Gastrocnemius medialis (tissue), 4 donors: ENCODE results near the gene GPBP1L1. TPM values are rescaled to one million over a fixed set of nuclear protein-coding genes. Genes with fewer than 3 reads are reported as not detected.

Experiments used
- ATAC-seq, 2 donors: fragments of 150-250 bp; one replicate each; pipeline ENCODE4 v1.9.1; 2016
- DNase-seq, 2 donors: peaks; one replicate each; pipeline ENCODE4 v3.0.0-alpha.2; 2019
- H3K27ac ChIP-seq, 4 donors: fragments of 200-600 bp; sonication (generic); 1 replicate in 1 of 4; 2 replicates in 3 of 4; pipeline ENCODE4 v1.5.1; 2016 to 2018; ENCODE audit warnings: mild to moderate bottlenecking in 2 of 4, moderate library complexity in 1 of 4
- H3K27me3 ChIP-seq, 3 donors: fragments of 200-600 bp; sonication (generic) in 2 of 3; 1 replicate in 1 of 3; 2 replicates in 2 of 3; pipeline versions ENCODE4 v1.5.1 to v1.6.0; 2016 to 2019; ENCODE audit warnings: mild to moderate bottlenecking in 1 of 3, moderate library complexity in 1 of 3
- H3K36me3 ChIP-seq, 2 donors: fragments of 200-600 bp; sonication (generic) in 1 of 2; one replicate each; pipeline ENCODE4 v1.5.1; 2017 to 2018
- H3K4me1 ChIP-seq, 2 donors: fragments of 200-600 bp; sonication (generic) in 1 of 2; one replicate each; pipeline ENCODE4 v1.5.1; 2016 to 2017; ENCODE audit warnings: mild to moderate bottlenecking in 2 of 2
- H3K4me3 ChIP-seq, 4 donors: fragments of 200-600 bp; sonication (generic) in 3 of 4; 1 replicate in 1 of 4; 2 replicates in 3 of 4; pipeline ENCODE4 v1.5.1; 2016 to 2019; ENCODE audit warnings: mild to moderate bottlenecking in 2 of 4
- H3K9me3 ChIP-seq, 3 donors: fragments of 200-600 bp; sonication (generic) in 2 of 3; 1 replicate in 1 of 3; 2 replicates in 2 of 3; pipeline ENCODE4 v1.5.1; 2016 to 2019
- CTCF ChIP-seq, 5 experiments: fragments of 450-650 bp in 3 of 5; fragments of 200-600 bp in 2 of 5; sonication (generic) in 2 of 5; IDR thresholded peaks in 4 of 5; conservative IDR thresholded peaks in 1 of 5; 1 replicate in 4 of 5; 2 replicates in 1 of 5; pipeline ENCODE4 v1.5.1; 2016 to 2019; ENCODE audit warnings: antibody characterized with exemption in 5 of 5, mild to moderate bottlenecking in 3 of 5, moderate library complexity in 3 of 5
- POLR2A ChIP-seq, 2 donors: fragments of 450-650 bp; IDR thresholded peaks; one replicate each; pipeline ENCODE4 v1.6.1; 2017; ENCODE audit warnings: antibody characterized with exemption in 2 of 2, mild to moderate bottlenecking in 2 of 2, moderate library complexity in 2 of 2
- in situ Hi-C, 4 donors: fragments of 200-750 bp; cut with MboI; loops; one replicate each; pipeline versions ENCODE4 v1.15.0 to v1.8.0; 2017; ENCODE audit warnings: low sequenced_read_pairs in 4 of 4
- intact Hi-C: fragments of 100-400 bp; cut with DNase I; formaldehyde crosslinking; loops from one replicate; pipeline ENCODE4 v1.15.1; 2023; ENCODE audit warnings: low total_unique reads
- total RNA-seq, 4 donors: library from RNA; depleted of rRNA; stranded (reverse); fragments of >200 nt; gene quantifications; one replicate each; pipeline versions ENCODE4 v1.1.0 to v1.2.3, GENCODE V29; 2016

The GPBP1L1 gene
- total RNA-seq, 4 donors from 2014 or later, result 58.5 to 99.5 (median 81.8) TPM

DNA sequence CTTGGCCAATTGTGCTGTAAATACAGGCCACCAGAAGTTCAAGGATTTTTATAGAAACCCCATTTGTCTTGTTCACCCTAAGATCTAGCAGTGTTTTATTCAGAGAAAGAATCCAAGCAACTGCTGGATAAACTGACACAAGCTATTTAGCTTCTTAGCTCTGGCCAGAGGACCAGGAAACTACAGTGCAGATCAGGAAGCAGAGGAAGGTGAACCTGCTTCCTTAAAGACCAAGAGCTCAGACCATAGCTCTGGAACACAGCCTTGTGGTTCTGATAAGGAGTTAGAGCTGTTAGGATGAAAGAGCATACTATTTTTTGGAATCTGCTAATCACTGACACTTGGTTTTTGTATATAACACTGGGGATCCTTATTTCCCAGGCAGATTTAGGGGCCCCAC lies 57.3 kb downstream of the GPBP1L1 start:
- intact Hi-C loops, result no loop called here
- TF ChIP-seq POLR2A (IDR thresholded peaks at IDR 0.05) (no peak), CTCF (IDR thresholded peaks at IDR 0.05 in 4 of 5, conservative IDR thresholded peaks at IDR 0.05 in 1 of 5) (no peak)
- Histone ChIP-seq H3K9me3 (no peaks in the 10 kb centered on the region), H3K4me1 (peaks cover 0 to 6% of the 10 kb centered on the region in 2 donors), H3K4me3 (no peak overlapping the region), H3K36me3 (peaks cover 8 to 89% of the 10 kb centered on the region in 2 donors), H3K27me3 (no peaks in the 10 kb centered on the region), H3K27ac (peak overlapping the region in 3 of 4 donors; percentile 21 to 38 (median 33))
- ATAC-seq (no peak), DNase-seq (no peak)
- in situ Hi-C loops, result no loop called here

- DNase-seq (no peak), ATAC-seq (peak; percentile 60 to 67)
- H3K27me3 ChIP-seq, result no peaks in the 10 kb centered on the region
- peaks cover 0 to 23% of the 10 kb centered on the region in 2 donors for H3K4me1 ChIP-seq
- intact Hi-C loops, result no loop called here
- in situ Hi-C loops, result no loop called here
- H3K27ac ChIP-seq, result peak within 1 kb of the TSS; percentile 36 to 79 (median 70)
- H3K4me3 ChIP-seq, result peak within 1 kb of the TSS; percentile 25 to 33 (median 28)
- peaks cover 3 to 51% of the 10 kb centered on the region in 2 donors for H3K36me3 ChIP-seq
- no peaks in the 10 kb centered on the region for H3K9me3 ChIP-seq
- no peak for TF ChIP-seq CTCF (IDR thresholded peaks at IDR 0.05 in 4 of 5, conservative IDR thresholded peaks at IDR 0.05 in 1 of 5)
- no peak for TF ChIP-seq POLR2A (IDR thresholded peaks at IDR 0.05)
Measured at GRCh38 chr1:45623972-45624371, 62.4 kb downstream of the GPBP1L1 start, which contains the start of gene CCDC17. TSS of gene CCDC17 (minus strand) at chr1:45624054. CDS start at chr1:45623909, 145 bp downstream.

GRCh38 chr1:45622524-45623394 lies 63.6 kb downstream of the GPBP1L1 start:
- H3K27ac ChIP-seq, result peak overlapping the region; percentile 12 to 79 (median 70)
- peak overlapping the region; percentile 25 to 33 (median 28) for H3K4me3 ChIP-seq
- in situ Hi-C loops (no loop called here), intact Hi-C loops (no loop called here)
- TF ChIP-seq CTCF (IDR thresholded peaks at IDR 0.05 in 4 of 5, conservative IDR thresholded peaks at IDR 0.05 in 1 of 5) (no peak), POLR2A (IDR thresholded peaks at IDR 0.05) (no peak)
- H3K36me3 ChIP-seq, result peaks cover 3 to 51% of the 10 kb centered on the region in 2 donors
- DNase-seq, result no peak
- no peak for ATAC-seq
- no peaks in the 10 kb centered on the region for H3K27me3 ChIP-seq
- peaks cover 0 to 23% of the 10 kb centered on the region in 2 donors for H3K4me1 ChIP-seq
- H3K9me3 ChIP-seq, result no peaks in the 10 kb centered on the region

DNA sequence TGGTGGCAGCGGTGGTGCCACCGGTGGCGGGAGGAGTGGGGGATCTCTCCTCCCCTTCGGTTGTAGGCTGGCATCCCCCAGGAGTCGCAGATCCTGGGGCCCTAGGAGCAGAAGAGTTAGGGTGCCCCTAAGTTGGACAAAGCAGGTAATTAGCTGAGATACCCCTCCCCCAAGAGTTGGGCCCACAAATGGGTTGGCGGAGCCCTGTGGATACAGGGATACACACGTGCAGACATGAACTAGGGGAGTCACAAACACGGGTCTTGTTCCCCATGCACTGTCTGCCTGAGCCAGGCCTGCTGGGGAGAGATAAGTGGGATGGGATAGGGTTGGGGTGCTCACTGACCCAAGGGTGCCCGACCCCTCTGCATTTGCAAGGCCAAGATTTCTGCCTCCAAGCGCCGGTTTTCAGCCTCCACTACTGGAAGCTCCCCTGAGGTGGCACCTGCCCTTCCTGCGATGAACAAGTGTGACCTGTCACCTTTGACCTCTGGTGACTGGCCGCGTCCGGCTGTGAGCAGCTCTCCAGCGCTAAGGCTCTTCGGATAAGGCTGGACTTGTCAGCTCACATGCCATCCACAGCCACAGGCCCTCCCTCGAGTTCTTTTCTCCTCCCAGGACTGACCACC lies 64.3 kb downstream of the GPBP1L1 start:
- H3K36me3 ChIP-seq, result peaks cover 0 to 51% of the 10 kb centered on the region in 2 donors
- intact Hi-C loops (no loop called here), in situ Hi-C loops (no loop called here)
- H3K4me3 ChIP-seq, result peak overlapping the region in 2 of 4 donors; percentile 32 to 33
- TF ChIP-seq POLR2A (IDR thresholded peaks at IDR 0.05) (no peak), CTCF (IDR thresholded peaks at IDR 0.05 in 4 of 5, conservative IDR thresholded peaks at IDR 0.05 in 1 of 5) (no peak)
- peak overlapping the region; percentile 63 to 79 (median 70) for H3K27ac ChIP-seq
- H3K9me3 ChIP-seq, result no peaks in the 10 kb centered on the region
- DNase-seq (no peak), ATAC-seq (no peak)
- H3K4me1 ChIP-seq, result peaks cover 0 to 23% of the 10 kb centered on the region in 2 donors
- no peaks in the 10 kb centered on the region for H3K27me3 ChIP-seq
